ENCODE measurements around the gene INPP5A. TPM values are rescaled to one million over a fixed set of nuclear protein-coding genes. Genes with fewer than 3 reads are reported as not detected.

INPP5A gene
- total RNA-seq, 1 experiment from 2014 or later = 16.6 TPM

DNA sequence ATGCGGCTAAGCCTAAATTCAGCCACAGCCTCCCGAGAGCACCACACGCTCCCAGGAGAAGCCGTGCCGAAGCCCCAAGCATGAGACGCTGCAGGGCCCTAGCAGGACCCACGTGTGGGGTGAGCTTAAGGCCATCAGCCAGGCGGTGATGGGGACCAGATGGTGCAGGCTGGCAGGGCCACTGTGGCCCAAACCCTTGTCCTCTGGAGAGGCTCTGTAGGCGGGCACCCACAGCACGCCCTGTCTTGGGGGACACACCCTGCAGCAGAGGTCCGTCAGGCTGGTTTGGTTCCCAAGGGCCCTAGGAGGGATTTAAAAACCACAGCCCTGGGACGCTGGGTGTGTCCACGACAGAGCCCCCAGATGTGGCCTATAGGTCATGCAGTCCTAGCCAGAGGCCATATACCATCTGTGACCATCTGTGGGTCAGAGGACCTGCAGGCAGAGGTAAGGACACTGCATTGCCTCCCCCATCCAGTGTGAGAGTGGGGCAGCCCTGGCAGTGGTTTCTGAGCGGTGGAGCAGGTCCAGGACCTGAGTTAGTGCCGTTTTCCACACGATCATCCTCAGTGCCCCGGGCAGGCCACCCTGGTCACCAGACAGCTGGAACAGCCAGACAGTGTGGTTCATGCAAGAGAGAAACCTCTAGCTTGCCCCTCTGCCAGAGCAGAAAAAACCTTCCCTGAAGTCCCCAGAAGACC, 39.6 kb upstream of the INPP5A start:
- Mint-ChIP-seq H3K27ac (ENCODE audit: unreplicated experiment) (no peak overlapping the region), H3K9me3 (ENCODE audit: low read depth, unreplicated experiment) (no peaks in the 10 kb centered on the region), H3K36me3 (ENCODE audit: insufficient read depth, unreplicated experiment) (no peaks in the 10 kb centered on the region), H3K4me3 (ENCODE audit: low read depth, unreplicated experiment) (no peak overlapping the region), H3K27me3 (ENCODE audit: unreplicated experiment) (peaks cover 74% of the 10 kb centered on the region), H3K4me1 (ENCODE audit: low read depth, unreplicated experiment) (no peaks in the 10 kb centered on the region)
- no TSS peak for BruUV-seq (replicated peaks)
- intact Hi-C loops (cut with micrococcal nuclease; ENCODE audit: unreplicated experiment) = no loop called here
- CTCF ChIA-PET = no interaction called here
- no peak for DNase-seq
- TF ChIP-seq, protein P1, sequence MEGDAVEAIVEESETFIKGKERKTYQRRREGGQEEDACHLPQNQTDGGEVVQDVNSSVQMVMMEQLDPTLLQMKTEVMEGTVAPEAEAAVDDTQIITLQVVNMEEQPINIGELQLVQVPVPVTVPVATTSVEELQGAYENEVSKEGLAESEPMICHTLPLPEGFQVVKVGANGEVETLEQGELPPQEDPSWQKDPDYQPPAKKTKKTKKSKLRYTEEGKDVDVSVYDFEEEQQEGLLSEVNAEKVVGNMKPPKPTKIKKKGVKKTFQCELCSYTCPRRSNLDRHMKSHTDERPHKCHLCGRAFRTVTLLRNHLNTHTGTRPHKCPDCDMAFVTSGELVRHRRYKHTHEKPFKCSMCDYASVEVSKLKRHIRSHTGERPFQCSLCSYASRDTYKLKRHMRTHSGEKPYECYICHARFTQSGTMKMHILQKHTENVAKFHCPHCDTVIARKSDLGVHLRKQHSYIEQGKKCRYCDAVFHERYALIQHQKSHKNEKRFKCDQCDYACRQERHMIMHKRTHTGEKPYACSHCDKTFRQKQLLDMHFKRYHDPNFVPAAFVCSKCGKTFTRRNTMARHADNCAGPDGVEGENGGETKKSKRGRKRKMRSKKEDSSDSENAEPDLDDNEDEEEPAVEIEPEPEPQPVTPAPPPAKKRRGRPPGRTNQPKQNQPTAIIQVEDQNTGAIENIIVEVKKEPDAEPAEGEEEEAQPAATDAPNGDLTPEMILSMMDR (IDR thresholded peaks at IDR 0.05; ENCODE audit: unreplicated experiment) = no peak

DNA sequence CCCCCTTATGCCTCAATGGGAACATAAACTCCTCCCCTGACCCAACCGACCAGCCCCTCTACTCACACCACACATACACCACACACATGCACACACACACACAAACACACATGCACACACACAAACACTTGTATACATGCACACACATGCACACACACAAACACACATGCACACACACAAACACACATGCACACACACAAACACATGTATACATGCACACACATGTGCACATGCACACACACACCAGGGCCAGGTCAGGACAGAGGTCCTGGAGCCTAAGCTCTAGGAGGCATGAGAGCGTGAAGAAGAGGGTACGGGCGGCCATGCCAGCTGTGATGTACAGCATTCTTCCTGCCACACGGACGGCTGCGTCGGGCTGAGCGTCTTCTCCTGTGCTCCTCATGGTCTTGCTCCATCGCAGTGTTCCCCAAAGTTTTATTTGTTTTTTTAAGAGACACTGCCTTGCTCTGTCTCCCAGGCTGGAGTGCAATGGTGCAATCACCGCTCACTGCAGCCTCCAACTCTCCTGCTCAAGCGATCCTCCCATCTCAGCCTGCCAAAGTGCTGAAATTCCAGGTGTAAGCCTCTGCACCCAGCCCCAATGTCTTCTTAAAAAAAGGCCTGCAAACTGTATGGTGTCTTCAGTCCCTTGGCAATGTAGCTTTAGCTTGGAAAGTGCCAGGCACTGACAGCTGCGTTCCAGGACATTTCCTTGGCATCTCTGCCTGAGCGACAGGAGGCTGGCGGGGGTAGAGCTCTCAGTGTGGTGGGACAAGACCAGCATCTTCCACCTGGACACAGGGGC, 38.8 kb upstream of the INPP5A start:
- no TSS peak for BruUV-seq (replicated peaks)
- Mint-ChIP-seq H3K9me3 (ENCODE audit: low read depth, unreplicated experiment) (no peaks in the 10 kb centered on the region), H3K36me3 (ENCODE audit: insufficient read depth, unreplicated experiment) (no peaks in the 10 kb centered on the region), H3K27ac (ENCODE audit: unreplicated experiment) (no peak overlapping the region), H3K4me3 (ENCODE audit: low read depth, unreplicated experiment) (no peak overlapping the region), H3K27me3 (ENCODE audit: unreplicated experiment) (peaks cover 67% of the 10 kb centered on the region), H3K4me1 (ENCODE audit: low read depth, unreplicated experiment) (no peaks in the 10 kb centered on the region)
- no peak for DNase-seq
- CTCF ChIA-PET = no interaction called here
- TF ChIP-seq, protein P1 (IDR thresholded peaks at IDR 0.05; ENCODE audit: unreplicated experiment) = no peak
- intact Hi-C loops (cut with micrococcal nuclease; ENCODE audit: unreplicated experiment) = no loop called here

DNA sequence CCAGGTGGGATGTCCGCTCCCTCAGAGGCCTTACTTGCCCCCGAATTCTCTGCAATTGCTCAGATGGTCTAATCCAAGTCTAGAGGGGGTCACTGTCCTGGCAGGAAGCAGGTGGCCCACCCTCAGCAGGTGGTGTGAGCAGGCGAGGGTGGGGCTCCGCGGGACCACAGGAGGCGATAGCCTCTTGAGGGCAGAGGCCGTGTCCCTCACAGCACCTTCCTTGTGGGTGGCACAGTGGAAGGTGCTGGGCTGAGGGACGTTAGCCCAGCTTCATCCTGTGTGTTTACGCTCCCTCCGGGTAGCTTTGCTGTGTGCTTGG, 38.3 kb upstream of the INPP5A start:
- no peaks in the 10 kb centered on the region for H3K9me3 Mint-ChIP-seq (ENCODE audit: low read depth, unreplicated experiment)
- CTCF ChIA-PET = no interaction called here
- intact Hi-C loops (cut with micrococcal nuclease; ENCODE audit: unreplicated experiment) = no loop called here

DNA sequence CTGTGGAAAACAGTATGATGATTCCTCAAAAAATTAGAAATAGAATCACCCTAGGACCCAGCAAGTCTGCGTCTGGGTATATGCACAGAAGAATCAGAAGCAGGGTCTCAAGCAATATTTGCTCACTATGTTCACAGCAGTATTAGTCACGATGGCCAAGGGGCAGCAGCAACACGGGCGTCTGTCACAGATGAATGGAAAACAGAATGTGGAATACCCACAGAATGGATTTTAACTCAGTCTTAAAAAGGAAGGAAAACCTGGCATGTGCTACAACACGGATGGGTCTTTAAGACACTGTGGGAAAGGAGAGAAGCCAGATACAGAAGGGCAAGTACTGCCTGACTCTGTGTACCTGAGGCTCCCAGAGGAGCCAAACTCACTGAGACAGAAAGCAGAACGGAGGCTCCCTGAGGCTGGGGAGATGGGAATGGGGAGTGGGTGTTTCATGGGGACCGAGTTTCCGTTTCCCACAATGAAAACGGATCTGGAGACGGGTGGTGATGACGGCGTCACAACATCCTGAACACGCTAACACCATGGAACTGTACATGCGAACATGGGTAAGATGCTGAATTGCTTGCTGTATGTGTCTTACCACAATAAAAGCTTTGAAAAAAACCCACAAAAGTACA, 36.7 kb upstream of the INPP5A start:
- CTCF ChIA-PET = no interaction called here
- H3K36me3 Mint-ChIP-seq (ENCODE audit: insufficient read depth, unreplicated experiment) = no peaks in the 10 kb centered on the region
- BruUV-seq (replicated peaks) = no TSS peak
- intact Hi-C loops (cut with micrococcal nuclease; ENCODE audit: unreplicated experiment) = no loop called here
- H3K9me3 Mint-ChIP-seq (ENCODE audit: low read depth, unreplicated experiment) = no peaks in the 10 kb centered on the region
- no peaks in the 10 kb centered on the region for H3K4me1 Mint-ChIP-seq (ENCODE audit: low read depth, unreplicated experiment)
- H3K4me3 Mint-ChIP-seq (ENCODE audit: low read depth, unreplicated experiment) = no peak overlapping the region
- peaks cover 45% of the 10 kb centered on the region for H3K27me3 Mint-ChIP-seq (ENCODE audit: unreplicated experiment)
- TF ChIP-seq, protein P1 (IDR thresholded peaks at IDR 0.05; ENCODE audit: unreplicated experiment) = no peak
- DNase-seq = no peak
- H3K27ac Mint-ChIP-seq (ENCODE audit: unreplicated experiment) = no peak overlapping the region

More for the DNA sequence above, 38.3 kb upstream of the INPP5A start:
- peaks cover 61% of the 10 kb centered on the region for H3K27me3 Mint-ChIP-seq (ENCODE audit: unreplicated experiment)
- BruUV-seq (replicated peaks) = no TSS peak
- H3K4me3 Mint-ChIP-seq (ENCODE audit: low read depth, unreplicated experiment) = no peak overlapping the region
- no peaks in the 10 kb centered on the region for H3K4me1 Mint-ChIP-seq (ENCODE audit: low read depth, unreplicated experiment)
- H3K27ac Mint-ChIP-seq (ENCODE audit: unreplicated experiment) = no peak overlapping the region
- H3K36me3 Mint-ChIP-seq (ENCODE audit: insufficient read depth, unreplicated experiment) = no peaks in the 10 kb centered on the region
- TF ChIP-seq, protein P1 (IDR thresholded peaks at IDR 0.05; ENCODE audit: unreplicated experiment) = no peak
- no peak for DNase-seq

Measured in Calu3 (cell line).